22Rv1 (cell line): Measurements from ENCODE around the gene BEST1.

Source experiments
- ZFX ChIP-seq: fragments of 450-650 bp; IDR thresholded peaks from 2 replicates; pipeline ENCODE4 v1.6.1; 2017; ENCODE audit warnings: antibody characterized with exemption, borderline replicate concordance
- TF ChIP-seq, protein P1 (sequence below): fragments of 450-650 bp; IDR thresholded peaks from 2 replicates; pipeline ENCODE4 v1.5.1; 2017; ENCODE audit warnings: mild to moderate bottlenecking

- TF ChIP-seq, protein P1, sequence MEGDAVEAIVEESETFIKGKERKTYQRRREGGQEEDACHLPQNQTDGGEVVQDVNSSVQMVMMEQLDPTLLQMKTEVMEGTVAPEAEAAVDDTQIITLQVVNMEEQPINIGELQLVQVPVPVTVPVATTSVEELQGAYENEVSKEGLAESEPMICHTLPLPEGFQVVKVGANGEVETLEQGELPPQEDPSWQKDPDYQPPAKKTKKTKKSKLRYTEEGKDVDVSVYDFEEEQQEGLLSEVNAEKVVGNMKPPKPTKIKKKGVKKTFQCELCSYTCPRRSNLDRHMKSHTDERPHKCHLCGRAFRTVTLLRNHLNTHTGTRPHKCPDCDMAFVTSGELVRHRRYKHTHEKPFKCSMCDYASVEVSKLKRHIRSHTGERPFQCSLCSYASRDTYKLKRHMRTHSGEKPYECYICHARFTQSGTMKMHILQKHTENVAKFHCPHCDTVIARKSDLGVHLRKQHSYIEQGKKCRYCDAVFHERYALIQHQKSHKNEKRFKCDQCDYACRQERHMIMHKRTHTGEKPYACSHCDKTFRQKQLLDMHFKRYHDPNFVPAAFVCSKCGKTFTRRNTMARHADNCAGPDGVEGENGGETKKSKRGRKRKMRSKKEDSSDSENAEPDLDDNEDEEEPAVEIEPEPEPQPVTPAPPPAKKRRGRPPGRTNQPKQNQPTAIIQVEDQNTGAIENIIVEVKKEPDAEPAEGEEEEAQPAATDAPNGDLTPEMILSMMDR, result no peak
- no peak for TF ChIP-seq ZFX
These were observed 23.5 kb downstream of the BEST1 start for GRCh38 chr11:61973476-61974162.
